A549 (cell line): ENCODE results near the gene KIAA2012. TPM values are rescaled to one million over a fixed set of nuclear protein-coding genes. Genes with fewer than 3 reads are reported as not detected.

Experiments
- ATAC-seq, 2 experiments: fragments of 200-7000 bp in 1 of 2; fragments of >200 bp in 1 of 2; cut with Nextera tagmentation in 1 of 2; cut with Tn5 transposase in 1 of 2; 3 replicates each; pipeline versions ENCODE4 v1.8.0 to v1.9.1; 2018 to 2020; ENCODE audit warnings: mild to moderate bottlenecking in 1 of 2, moderate library complexity in 1 of 2
- CTCF ChIA-PET: fragments of 300-600 bp; sonication (Branson Sonifier 250); formaldehyde crosslinking; extraction: SDS; loops from one replicate; lab custom pipeline; 2021; ENCODE audit warnings: antibody characterized with exemption, inconsistent platforms; lab: Yijun Ruan, JAX
- POLR2A ChIA-PET: fragments of 350-600 bp; formaldehyde crosslinking; extraction: SDS; loops from one replicate; lab custom pipeline; 2021; ENCODE audit warnings: antibody characterized with exemption, inconsistent platforms; lab: Yijun Ruan, JAX
- DNase-seq, 2 experiments: peaks; one replicate each; pipeline versions ENCODE4 v3.0.0 to v3.0.0-alpha.2; 2011 to 2016; ENCODE audit warnings: low read depth in 1 of 2, low spot score in 1 of 2
- FAIRE-seq: peaks from 2 replicates; lab custom pipeline; 2011; peaks lifted over from hg19 to GRCh38; lab: Jason Lieb, UNC
- H3K27ac ChIP-seq, 2 experiments: fragments of >200 bp; sonication (Bioruptor Twin); formaldehyde crosslinking; 3 replicates each; pipeline ENCODE4 v1.5.1; 2016 to 2017
- H3K4me1 ChIP-seq: fragments of >200 bp; sonication (Bioruptor Twin); formaldehyde crosslinking; 3 replicates; pipeline ENCODE4 v1.6.1; 2016
- H3K4me2 ChIP-seq: fragments of >200 bp; sonication (Bioruptor Twin); formaldehyde crosslinking; 3 replicates; pipeline ENCODE4 v1.6.1; 2016
- H3K4me3 ChIP-seq: fragments of >200 bp; sonication (Bioruptor Twin); formaldehyde crosslinking; 3 replicates; pipeline ENCODE4 v1.5.1; 2016
- H3K9me3 ChIP-seq: fragments of >200 bp; sonication (Bioruptor Twin); formaldehyde crosslinking; 3 replicates; pipeline ENCODE4 v1.6.1; 2016
- BCL3 ChIP-seq: fragments of >200 bp; sonication (Bioruptor Twin); formaldehyde crosslinking; IDR thresholded peaks from 3 replicates; pipeline ENCODE4 v1.6.1; 2016
- CBX2 ChIP-seq: fragments of 200-600 bp; sonication (generic); IDR thresholded peaks from 2 replicates; pipeline ENCODE4 v1.6.1; 2016; ENCODE audit warnings: low read depth, mild to moderate bottlenecking, borderline replicate concordance
- E2F6 ChIP-seq: IDR thresholded peaks from 2 replicates; pipeline ENCODE4 v1.6.1; 2012; ENCODE audit warnings: low read depth, borderline replicate concordance
- ELK1 ChIP-seq: fragments of 150-350 bp; IDR thresholded peaks from 2 replicates; pipeline ENCODE4 v1.6.1; 2014; ENCODE audit warnings: low read depth, mild to moderate bottlenecking, low read length
- GATA3 ChIP-seq: IDR thresholded peaks from 2 replicates; pipeline ENCODE4 v1.6.1; 2012; ENCODE audit warnings: borderline replicate concordance
- HEYL ChIP-seq: fragments of 250-450 bp; sonication (Bioruptor Pico); IDR thresholded peaks from 2 replicates; pipeline ENCODE4 v1.8.0; 2021; ENCODE audit warnings: mild to moderate bottlenecking, moderate library complexity
- JUNB ChIP-seq: fragments of >200 bp; sonication (Bioruptor Twin); formaldehyde crosslinking; IDR thresholded peaks from 2 replicates; pipeline ENCODE4 v1.6.1; 2016
- MAX ChIP-seq: IDR thresholded peaks from 2 replicates; pipeline ENCODE4 v1.6.1; 2012
- MAZ ChIP-seq: fragments of 150-350 bp; IDR thresholded peaks from 2 replicates; pipeline ENCODE4 v1.6.1; 2014; ENCODE audit warnings: antibody characterized with exemption, low read depth, low read length, borderline replicate concordance
- MYC ChIP-seq: IDR thresholded peaks from 2 replicates; pipeline ENCODE4 v1.6.1; 2012; ENCODE audit warnings: mild to moderate bottlenecking, inconsistent platforms, low read length, improper control_type of control experiment, borderline replicate concordance
- NFE2L2 ChIP-seq: fragments of 150-350 bp; conservative IDR thresholded peaks from 2 replicates; pipeline ENCODE4 v1.6.1; 2014; ENCODE audit warnings: low read length
- NPAS2 ChIP-seq: fragments of 250-450 bp; sonication (Bioruptor Pico); IDR thresholded peaks from 2 replicates; pipeline ENCODE4 v1.8.0; 2022; ENCODE audit warnings: mild to moderate bottlenecking, moderate library complexity, borderline replicate concordance
- POLR2AphosphoS2 ChIP-seq: conservative IDR thresholded peaks from 2 replicates; pipeline ENCODE4 v1.6.1; 2012; ENCODE audit warnings: low read length, improper control_type of control experiment, inconsistent platforms
- REST ChIP-seq: fragments of 200-600 bp; sonication (generic); IDR thresholded peaks from 2 replicates; pipeline ENCODE4 v1.6.1; 2016; ENCODE audit warnings: antibody characterized with exemption, mild to moderate bottlenecking, moderate library complexity
- SREBF2 ChIP-seq: fragments of 450-650 bp; IDR thresholded peaks from 2 replicates; pipeline ENCODE4 v1.6.1; 2014; ENCODE audit warnings: mild to moderate bottlenecking, moderate library complexity
- USF2 ChIP-seq: fragments of 450-650 bp; IDR thresholded peaks from 2 replicates; pipeline ENCODE4 v1.6.1; 2014; ENCODE audit warnings: antibody characterized with exemption
- ZC3H11A ChIP-seq: fragments of 450-650 bp; IDR thresholded peaks from 2 replicates; pipeline ENCODE4 v1.6.1; 2014; ENCODE audit warnings: antibody characterized with exemption, mild to moderate bottlenecking
- WGBS: methylation state at CpG from one replicate; pipeline ENCODE4 v1.1.6; 2017; ENCODE audit errors: missing lambda C conversion rate; 5-methylcytosine and 5-hydroxymethylcytosine counted together
- polyA minus RNA-seq: library from RNA; depleted of rRNA, polyadenylated mRNA; stranded (reverse); fragments of >200 nt; gene quantifications from 2 replicates; pipeline ENCODE4 v1.2.3, GENCODE V29; 2011; rRNA and poly(A)+ RNA removed
- polyA plus RNA-seq, 4 experiments: library from polyadenylated mRNA; depleted of rRNA in 3 of 4; stranded (reverse); fragments of >200 nt; fragmentation: RNase III in 1 of 4; extraction: RNeasy Plus Mini Kit Qiagen cat#74134 plus additional on column Dnase treatment in 1 of 4; gene quantifications; 2 replicates in 3 of 4; 3 replicates in 1 of 4; pipeline ENCODE4 v1.2.3, GENCODE V29; 2011 to 2017

Gene KIAA2012
- 0.01 and 0.03 TPM in 2 replicates for polyA plus RNA-seq (2011; rRNA removed)
- polyA plus RNA-seq (2012; cell fraction: cytosol; rRNA removed): 0.01 TPM in 1 of 2 replicates, not detected in the other
- 0.01 TPM in 1 of 2 replicates, not detected in the other for polyA plus RNA-seq (2012; cell fraction: nucleus; rRNA removed)
- polyA plus RNA-seq (2017; fragmentation: RNase III; extraction: RNeasy Plus Mini Kit Qiagen cat#74134 plus additional on column Dnase treatment): 0.03 to 0.05 TPM (median 0.04 TPM) in 3 replicates
- not detected in 2 replicates for polyA minus RNA-seq

GRCh38 chr2:202072737-202073401, at the start of gene KIAA2012:
Gene KIAA2012, plus strand, starts transcription at chr2:202073255. Its CDS starts 373 bp downstream, at chr2:202073628.
- DNase-seq: no peak
- no peak within 1 kb of the TSS for H3K4me2 ChIP-seq
- CTCF ChIA-PET: interaction anchor here (0.6 to 1.4 kb wide), 4 partner anchors 9 to 308 kb away, joined by 3 read pairs; no protein-coding TSS in a partner anchor
- 63% methylated on average over 11 of the region's 11 CpGs for WGBS
- ATAC-seq: no peak; a peak in 1 of 6 replicates
- TF ChIP-seq CBX2 (no peak), SREBF2 (no peak), ZC3H11A (no peak), HEYL (CRISPR knock-in tag) (no peak)
- no peaks in the 10 kb centered on the region for H3K9me3 ChIP-seq
- POLR2A ChIA-PET: no interaction called here
- H3K27ac ChIP-seq: no peak within 1 kb of the TSS
- FAIRE-seq: no peak
- H3K4me1 ChIP-seq: no peaks in the 10 kb centered on the region
- H3K4me3 ChIP-seq: no peak within 1 kb of the TSS

- TF ChIP-seq E2F6 (no peak), MYC (no peak), ELK1 (no peak), GATA3 (no peak), MAZ (no peak), JUNB (no peak), ZC3H11A (no peak)
- ChIA-PET CTCF (interaction anchor here (0.5 to 1.5 kb wide), 3 partner anchors 76 to 163 kb away, joined by 3 to 4 read pairs (median 4); no protein-coding TSS in a partner anchor), POLR2A (no interaction called here)
- Histone ChIP-seq H3K9me3 (no peaks in the 10 kb centered on the region), H3K4me1 (no peaks in the 10 kb centered on the region), H3K4me3 (no peak overlapping the region), H3K27ac (no peak overlapping the region), H3K4me2 (no peak overlapping the region)
- FAIRE-seq (no peak), ATAC-seq (no peak; a peak in 1 of 6 replicates), DNase-seq (no peak)
- 90% methylated on average over 8 of the region's 8 CpGs for WGBS
Observed at GRCh38 chr2:202023904-202024266, 49.2 kb upstream of the KIAA2012 start.

- Histone ChIP-seq H3K27ac (no peak overlapping the region), H3K4me3 (no peak overlapping the region), H3K4me1 (no peaks in the 10 kb centered on the region), H3K4me2 (no peak overlapping the region), H3K9me3 (no peaks in the 10 kb centered on the region)
- no peak for FAIRE-seq
- no peak for TF ChIP-seq MAX
- no peak for TF ChIP-seq REST
- TF ChIP-seq NPAS2 (CRISPR knock-in tag): no peak
- no peak for TF ChIP-seq MYC
- no peak for TF ChIP-seq BCL3
- no peak for TF ChIP-seq USF2
- no peak for TF ChIP-seq ELK1
- no peak for TF ChIP-seq POLR2AphosphoS2
- TF ChIP-seq NFE2L2: no peak
- ChIA-PET CTCF (interaction anchor here (1.0 kb wide), 1 partner anchor 164 kb away, joined by 4 read pairs; no protein-coding TSS in a partner anchor), POLR2A (no interaction called here)
- no peak for DNase-seq
- no peak for ATAC-seq
- 67% methylated on average over 9 of the region's 9 CpGs for WGBS
Observed at GRCh38 chr2:202024871-202025270, 48.2 kb upstream of the KIAA2012 start.
